ENCODE data around the gene C17orf67.

The C17orf67 gene

DNA sequence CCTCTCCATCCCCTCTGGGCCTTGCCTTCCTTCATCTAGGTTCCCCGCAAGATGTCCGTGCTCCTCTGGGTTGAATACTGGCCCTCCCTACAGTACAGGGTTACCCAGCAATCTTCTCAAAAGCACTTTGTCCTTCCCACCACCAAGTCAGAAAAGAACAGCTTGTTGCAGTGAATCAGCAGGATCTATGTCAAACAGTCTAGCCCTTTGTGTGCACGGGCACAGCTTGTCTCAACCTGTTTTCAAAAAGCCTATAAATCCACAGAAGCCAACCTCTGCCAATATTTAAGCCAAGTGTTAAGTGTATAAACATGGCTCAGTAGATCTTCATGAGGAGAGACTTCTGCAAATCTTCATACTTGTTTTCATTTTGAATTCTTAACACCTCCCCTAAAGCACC is 25.2 kb downstream of the C17orf67 start:
- no peak for DNase-seq (ENCODE audit: low read depth, low spot score)

DNA sequence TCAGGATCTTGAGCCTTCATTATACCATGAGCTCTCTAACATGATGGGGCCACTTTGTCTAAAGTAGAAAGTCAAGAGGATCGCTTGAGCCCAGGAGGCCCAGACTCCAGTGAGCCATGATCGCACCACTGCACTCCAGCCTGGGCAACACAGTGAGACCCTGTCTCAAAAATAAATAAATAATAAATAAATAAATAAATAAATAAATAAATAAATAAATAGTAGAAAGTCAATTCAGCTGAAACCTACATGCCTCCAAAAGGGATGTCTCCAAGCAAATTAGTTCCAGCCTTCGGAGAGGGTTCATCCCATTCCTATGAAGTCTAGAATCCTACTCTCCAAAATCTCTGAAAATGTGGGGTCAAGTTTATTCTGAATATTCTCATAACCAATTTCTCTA is 26.0 kb downstream of the C17orf67 start:
- no peak for DNase-seq (ENCODE audit: low read depth, low spot score)

DNA sequence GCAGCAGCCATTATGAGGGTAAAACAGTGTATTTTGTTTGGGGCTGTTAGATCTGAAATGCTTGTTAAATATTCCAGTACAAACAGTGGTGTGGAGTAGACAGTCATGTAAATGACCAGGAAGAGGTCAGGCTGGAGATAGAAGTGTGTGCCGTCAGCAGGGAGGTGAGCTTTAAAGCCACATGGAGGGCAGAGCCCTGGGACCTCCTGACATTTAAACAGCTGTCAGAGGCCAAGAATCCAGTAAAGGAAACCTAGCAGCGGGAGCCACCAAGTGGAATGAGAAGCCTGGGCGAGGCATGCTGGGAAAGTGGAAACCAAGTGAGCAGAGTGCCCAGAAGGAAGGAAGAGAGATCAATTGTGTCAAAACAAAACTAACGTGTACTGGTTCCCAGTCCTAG is 26.8 kb downstream of the C17orf67 start:
- no peak for DNase-seq (ENCODE audit: low read depth, low spot score)

DNA sequence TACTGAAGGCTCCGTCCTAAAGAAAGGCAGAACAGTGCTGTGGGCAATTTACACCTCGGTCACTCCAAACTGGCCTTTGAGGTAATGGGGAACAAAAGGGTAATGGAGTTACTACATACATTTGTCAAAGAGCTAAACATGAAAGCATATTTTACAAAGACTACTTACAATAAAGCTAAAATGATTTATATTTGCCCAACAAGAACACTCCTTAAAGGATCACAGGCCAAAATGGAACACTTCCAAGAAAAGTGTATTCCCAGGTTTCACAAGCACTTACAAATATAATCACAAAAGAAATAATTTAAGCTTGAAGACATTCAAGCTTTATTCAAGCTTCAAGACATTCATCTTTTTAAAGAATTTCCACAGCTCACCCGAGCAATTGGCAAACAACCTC is 29.3 kb downstream of the C17orf67 start:
- DNase-seq (ENCODE audit: low read depth, low spot score) = no peak

DNA sequence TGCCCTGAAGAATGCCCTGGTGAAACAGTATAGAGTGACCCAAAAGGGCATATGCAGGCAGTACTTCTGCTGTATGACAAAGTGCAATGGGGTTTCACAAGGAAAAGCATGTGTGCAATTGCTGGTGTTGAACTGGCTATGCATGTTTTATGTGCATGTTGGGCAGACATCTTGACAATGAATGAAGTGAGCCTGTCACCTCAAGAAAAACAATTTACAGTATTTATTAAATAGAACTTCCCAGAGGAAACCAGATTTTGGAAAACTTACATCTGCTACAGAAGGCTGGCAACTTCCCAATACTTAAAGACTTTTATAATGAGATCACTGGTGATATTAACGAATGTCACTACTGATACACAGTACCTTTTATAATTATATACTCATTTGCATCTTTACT is 30.6 kb downstream of the C17orf67 start:
- no peak for DNase-seq (ENCODE audit: low read depth, low spot score)

DNA sequence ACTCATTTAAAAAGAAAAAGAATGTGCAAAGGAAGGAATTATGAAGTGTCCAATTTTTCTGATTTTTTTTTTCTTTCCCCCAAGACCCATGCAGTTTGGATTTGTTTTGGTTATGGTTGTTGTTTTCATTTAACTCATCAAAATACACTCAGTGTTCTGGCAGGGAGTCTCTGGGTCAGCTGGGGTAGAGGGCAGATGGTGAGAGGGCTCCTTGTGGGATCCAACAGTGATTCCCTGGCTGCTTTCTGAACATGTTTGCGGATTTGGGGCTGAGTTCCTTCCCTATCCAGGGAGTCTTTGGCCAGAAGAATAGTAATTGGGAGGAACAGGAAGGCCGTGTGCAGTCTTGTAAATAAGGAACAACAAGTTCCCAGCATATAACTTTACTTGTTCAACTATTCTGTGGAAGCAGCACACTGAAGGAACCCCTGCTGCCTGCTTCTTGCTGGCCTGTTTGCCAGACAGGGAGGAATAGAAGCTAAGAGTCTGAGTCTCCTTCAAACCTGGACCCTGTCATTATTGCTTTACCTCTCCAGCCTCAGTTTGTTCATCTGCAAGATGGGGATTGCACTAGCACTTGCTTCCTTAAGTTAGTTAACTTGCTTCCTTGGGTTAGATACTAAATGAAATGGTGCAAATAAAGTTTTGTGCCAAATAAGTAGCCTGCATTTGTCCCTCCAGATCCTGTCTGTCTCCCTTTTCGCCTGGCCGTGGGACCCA is 32.1 kb downstream of the C17orf67 start:
- no peak for DNase-seq (ENCODE audit: low read depth, low spot score)

DNA sequence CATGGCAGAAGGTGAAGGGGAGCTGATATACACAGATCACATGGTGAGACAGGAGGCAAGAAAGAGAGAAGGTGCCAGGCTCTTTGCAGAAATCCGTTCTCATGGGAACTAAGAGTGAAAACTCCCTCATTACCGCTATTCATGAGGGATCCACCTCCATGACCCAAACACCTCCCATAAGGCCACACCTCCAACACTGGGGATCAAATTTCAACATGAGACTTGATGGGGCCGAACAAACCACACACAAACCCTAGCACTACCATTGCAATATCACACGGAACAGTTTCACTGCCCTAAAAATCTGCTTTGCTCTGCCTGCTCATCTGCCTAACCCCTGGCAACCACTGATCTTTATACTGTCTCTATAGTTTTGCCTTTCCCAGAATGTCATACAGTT is 34.8 kb downstream of the C17orf67 start:
- DNase-seq (ENCODE audit: low read depth, low spot score) = peak; percentile 56

DNA sequence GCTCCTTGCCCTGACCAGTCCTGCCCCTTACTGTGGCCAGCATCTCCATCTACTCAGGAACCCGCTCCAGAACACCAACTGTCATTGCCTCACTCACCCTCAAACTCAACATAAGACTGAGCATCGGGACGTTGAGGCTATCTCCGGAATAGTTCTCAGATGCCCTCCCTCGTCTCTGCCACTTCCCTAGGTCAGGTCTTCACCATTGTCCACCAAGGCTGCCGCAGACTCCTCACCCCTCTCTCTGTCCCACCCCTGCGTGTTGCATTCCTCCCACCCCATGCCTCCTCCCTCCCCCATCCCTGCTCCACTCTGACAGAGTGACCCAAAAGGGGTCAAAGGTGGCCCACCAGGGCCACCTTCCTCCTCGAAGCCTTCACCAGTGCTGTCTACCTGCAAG is 37.2 kb downstream of the C17orf67 start:
- no peak for DNase-seq (ENCODE audit: low read depth, low spot score)

DNA sequence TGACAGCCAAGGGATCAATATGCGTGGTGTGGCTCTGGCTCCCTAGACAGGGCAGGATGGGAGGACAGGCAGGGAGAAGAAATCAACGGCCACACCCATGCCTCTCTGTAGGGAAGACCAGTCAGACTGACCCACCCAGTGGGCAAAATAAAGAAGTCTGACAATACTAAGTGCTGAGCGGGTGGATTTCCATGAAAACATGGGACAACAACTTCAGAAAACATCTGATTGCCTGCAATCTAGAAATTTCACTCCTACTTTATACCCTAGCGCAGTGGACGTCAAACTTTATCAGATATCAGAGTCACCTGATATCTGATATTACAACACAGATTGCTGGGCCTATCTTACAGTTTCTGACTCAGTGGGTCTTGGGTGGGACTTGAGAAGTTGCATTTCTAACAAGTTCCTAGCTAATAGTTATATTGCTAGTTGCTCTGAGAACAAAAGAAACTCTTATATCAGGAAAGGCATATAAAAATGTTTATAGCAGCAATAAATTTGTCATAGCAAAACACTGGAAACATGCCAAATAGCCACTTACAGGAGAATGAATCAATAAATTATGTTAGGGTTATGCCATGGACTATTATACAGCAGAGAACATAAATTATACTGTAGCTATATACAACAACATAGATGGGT is 38.4 kb downstream of the C17orf67 start:
- DNase-seq (ENCODE audit: low read depth, low spot score) = no peak

DNA sequence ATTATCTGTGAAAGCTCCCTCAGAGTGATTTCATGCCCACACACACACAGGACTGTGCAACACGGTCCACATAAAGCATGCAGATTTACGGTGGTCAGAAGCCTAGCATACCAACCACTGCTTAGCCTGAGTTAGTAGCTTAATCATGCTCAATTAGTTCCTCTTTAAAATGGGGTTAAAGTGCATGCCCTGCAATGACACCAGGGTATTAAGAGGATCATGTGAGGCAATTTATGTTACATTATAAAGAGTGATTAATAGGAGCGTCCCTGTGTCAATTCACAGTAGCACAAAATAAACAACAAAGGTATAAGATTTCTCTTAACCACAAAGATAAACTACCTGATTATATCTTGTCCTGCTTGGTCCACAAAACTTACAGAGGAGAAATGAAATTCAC is 39.8 kb downstream of the C17orf67 start:
- no peak for DNase-seq (ENCODE audit: low read depth, low spot score)

DNA sequence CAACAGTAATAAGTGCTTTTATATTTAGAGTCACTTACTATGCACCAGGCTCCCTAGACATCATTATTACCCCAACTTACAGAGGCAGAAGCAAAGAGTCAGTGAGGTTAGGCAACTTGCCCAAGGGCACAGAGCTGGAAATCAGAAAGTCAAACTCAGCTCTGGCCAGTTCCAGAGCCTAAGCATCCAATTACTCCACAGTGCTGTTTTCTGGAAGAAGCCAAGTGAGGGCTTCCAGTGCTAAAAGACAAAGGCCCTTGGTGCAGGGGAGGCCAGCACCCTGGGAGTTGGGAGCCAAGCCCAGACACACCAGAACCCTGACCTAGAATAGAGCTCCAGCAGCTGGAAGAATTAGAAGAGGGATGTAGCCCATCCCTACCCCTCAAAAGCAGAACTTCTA is 40.2 kb downstream of the C17orf67 start:
- no peak for DNase-seq (ENCODE audit: low read depth, low spot score)

DNA sequence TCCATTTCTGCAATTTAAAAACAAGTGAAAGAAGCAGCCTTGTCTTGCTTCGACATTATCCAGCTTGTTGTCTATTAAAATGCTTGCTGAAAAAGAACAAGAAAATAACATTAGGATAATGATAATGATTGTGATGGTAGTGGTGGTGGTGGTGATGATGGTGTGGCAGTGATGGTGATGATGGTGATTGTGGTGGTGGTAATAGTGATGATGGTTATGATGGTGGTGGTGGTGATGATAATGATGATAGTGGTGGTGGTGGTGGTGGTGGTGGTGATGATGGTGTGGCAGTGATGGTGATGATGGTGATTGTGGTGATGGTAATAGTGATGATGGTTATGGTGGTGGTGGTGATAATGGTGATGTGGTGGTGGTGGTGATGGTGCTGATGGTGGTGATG is 41.5 kb downstream of the C17orf67 start:
- DNase-seq (ENCODE audit: low read depth, low spot score) = no peak

DNA sequence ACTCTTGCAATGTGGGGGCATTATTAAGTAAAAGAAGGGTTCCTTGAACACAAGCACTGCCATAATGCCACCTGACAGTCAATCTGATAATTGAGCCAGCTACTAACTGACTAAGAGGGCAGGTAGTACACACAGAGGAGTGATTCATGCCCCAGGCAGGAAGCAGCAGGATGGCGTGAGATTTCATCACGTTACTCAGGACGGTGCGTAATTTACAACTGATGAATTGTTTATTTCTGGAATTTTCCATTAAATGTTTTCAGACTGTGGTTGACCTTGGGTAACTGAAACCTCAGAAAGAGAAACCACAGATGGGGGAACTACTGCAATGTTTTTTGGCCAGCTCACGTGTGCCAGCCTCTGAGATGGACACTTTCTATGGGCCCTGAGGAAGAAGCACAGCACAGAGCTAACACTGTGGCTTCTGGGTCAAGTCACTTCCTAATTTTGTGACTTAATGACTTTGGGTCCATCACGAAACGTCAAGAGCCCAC is 46.7 kb downstream of the C17orf67 start:
- no peak for DNase-seq (ENCODE audit: low read depth, low spot score)

DNA sequence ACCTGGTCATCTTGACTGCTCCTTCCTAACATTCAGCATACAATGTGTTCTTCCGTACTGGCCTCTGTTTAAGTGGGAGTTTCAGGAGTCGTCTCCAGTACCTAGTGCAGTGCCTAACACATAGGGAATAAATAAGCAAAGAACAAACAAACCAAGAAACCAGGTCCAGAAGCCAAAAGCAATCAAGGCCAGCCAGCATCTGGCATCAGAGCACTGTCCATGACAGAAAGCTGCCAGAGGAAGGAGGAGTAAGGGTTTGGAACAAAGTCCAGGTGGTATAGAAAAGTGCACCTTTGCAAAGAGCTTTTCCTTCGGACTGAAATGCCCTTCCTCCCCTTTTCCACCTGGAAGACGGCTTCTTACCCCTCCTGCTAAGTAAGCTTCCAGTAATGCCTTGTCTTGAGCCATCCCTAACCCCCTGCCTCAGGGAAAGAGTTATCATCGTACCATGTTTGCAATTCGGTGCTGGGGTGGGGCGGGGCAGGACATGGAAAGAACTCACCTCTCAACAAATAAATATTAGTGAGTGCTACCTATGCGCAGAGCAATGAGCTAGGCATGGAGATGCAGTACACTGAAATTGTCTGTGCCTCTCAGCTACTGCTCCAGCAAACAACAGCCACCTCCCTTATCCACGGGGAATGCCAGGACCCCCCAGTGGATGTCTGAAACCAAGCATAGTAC is 47.6 kb downstream of the C17orf67 start:
- no peak for DNase-seq (ENCODE audit: low read depth, low spot score)

DNA sequence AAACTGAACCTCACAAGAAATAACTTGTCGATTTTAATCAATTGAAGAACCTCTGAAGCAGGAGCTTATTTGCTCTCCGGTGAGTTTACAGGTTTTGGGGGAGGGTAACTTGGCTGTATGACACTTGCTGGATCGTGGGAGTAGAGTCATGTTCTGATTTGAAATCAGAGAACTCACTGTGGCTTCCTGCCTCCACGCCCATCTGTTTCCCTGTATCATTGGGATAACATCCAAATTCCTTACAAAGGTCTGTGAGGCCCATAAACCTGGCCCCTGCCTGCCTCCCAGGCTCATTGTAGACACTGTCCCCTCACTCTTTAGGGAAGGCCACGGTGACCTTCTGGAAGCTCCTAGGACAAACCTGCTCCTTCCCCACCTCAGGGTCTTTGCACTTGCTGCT is 48.3 kb downstream of the C17orf67 start:
- DNase-seq (ENCODE audit: low read depth, low spot score) = no peak

DNA sequence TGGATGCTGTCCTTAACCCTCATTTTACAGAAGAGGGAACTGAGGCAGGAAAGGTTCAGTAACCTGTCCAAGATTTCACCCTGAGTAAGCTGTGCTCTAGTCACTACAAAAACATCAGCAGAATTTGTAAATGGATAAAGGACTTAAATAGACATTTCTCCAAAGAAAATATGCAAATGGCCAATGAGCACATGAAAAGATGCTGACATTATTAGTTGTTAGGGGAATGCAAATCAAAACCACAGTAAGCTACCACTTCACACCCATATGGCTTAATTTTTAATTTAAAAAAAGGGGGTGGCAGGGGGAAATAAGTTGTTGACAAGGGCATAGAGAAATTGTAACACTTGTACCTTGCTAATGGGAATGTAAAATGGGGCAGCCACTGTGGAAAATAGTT is 51.4 kb downstream of the C17orf67 start:
- no peak for DNase-seq (ENCODE audit: low read depth, low spot score)

DNA sequence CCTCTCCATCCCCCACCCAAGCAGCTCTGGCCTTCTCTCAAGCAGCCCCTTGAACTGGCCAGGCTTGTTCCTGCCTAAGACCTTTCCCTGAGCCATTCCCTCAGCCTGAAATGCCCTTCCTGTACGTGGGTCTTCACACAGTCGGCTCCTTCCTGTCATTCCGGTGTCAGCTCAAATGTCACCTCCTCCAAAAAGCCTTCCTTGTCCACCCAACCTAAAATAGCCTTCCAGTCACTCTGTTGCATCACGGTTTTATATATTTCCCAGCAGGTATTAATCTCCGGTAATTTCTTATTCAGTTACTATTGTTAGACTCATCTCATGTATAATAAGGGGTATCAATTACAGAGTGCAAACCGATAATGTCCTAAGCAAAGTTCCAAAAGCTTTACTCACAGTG is 51.8 kb downstream of the C17orf67 start:
- DNase-seq (ENCODE audit: low read depth, low spot score) = no peak

DNA sequence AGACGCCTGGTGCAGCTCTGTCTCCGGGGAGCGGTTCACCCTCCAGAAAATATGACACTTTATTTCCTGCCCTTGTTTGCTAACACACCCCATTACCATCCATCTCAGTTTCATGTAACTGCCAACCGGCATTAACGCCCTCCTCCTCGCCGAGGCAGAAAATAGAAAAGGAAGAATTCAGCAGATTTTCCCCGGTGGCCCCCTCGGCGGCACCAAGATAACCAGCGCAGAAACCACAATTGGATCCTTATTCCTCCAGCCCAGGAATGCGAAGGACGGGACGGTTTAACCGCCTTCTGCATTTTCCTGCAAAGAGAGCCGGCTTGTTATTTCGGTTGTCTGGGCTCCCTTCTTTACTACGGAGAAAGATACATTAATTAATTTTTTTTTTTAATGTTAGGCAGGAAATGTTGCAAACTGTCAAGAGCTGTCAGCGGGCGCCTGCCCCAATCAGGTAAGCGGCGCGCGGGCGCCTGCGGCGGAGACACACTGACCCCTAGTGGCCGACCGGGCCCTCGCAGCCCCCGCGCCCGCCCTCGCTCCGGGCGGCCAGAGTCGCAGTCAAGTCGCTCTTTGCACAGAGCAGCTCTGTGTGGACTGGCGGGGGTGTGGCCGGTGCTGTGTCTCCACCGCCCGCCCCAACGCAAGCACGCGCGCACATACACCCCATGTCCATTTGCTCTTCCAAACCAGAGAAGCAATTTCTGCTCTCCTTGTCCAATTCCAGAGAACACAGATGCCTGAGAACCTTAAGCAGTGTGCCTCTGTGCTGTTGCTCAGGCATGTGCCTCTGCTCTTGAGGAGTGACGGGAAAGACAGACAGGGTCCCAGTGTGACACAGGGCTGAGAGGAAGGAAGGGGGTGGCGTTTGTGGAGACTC is 53.6 kb downstream of the C17orf67 start:
- no peak for DNase-seq (ENCODE audit: low read depth, low spot score)

DNA sequence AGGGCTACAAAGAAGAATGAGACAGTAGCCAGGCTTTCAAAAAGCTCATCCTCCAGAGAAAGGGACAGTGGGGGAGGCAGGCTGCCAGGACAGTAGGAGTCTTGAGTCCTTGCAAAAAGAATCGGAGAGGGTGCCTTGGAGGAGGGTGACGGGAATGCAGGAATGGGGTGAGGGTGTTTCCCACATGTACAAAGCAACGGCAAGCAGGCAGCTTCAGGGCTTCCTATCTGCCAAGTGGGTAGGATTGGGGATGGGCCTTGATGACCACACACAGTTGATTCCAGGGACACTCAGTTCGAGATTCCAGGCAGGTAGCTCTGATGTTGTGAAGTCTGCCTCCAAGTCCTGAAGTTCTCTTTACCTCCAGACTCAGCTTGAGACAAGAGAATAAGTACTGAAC is 54.4 kb downstream of the C17orf67 start:
- DNase-seq (ENCODE audit: low read depth, low spot score) = no peak

DNA sequence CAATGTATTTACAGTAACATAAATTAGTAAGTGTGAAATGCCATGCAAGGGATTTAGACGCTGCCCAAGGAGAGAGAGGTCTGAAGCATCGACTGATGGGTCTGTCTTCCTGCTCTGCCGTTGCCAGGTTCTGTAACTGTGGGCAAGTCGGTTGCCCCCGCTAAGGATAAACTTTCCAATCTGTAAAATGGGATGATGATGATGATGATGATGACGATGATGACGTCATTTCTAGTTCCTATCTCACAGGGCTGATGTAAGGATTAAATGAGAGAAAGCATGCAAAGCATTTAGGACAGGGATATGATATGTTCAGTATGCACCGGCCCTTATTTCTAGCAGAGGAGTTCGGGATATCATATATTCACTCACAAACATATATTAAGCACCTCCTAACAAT is 54.8 kb downstream of the C17orf67 start:
- DNase-seq (ENCODE audit: low read depth, low spot score) = no peak

DNA sequence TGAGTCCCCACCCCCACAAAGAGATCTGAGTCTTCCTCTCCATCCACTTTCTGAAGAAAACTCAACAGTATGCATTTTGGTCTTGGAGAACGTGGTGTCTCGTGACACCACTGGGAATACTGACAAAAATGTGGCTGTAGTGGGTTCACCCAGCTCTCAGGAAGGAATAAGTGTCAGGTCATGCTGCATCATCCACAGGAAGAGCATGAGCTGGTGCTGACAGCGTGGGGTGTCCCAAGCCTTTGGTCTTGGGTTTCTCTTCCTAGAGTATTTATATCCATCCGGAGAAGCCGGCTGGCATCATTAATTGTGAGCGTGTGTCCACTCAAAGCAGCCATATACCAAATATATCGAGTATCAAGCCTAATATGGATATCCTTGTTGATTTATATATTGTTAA is 55.9 kb downstream of the C17orf67 start:
- no peak for DNase-seq (ENCODE audit: low read depth, low spot score)

DNA sequence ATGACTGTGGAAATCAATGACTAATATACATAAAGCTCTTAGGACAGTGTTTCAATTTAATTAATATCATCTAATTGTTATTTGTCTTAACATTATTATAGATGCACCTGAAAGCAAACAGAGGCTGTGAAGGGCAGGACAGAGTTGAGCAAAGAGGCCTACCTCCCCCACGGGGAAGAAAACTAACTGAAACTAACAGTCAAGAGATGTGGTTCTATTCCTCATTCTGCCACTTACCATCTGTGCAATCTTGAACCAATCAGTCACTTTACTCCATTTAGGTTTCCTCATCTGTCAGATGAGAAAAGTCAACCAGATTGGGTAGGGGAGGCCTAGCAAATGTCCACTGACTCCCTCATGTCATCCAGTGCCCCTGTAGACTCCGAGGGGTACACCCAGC is 59.1 kb downstream of the C17orf67 start:
- DNase-seq (ENCODE audit: low read depth, low spot score) = no peak
